ENCODE measurements around the gene LDLRAP1.

GRCh38 chr1:25501235-25502058 lies 42.0 kb upstream of the LDLRAP1 start:
- no peak for TF ChIP-seq POLR2A (IDR thresholded peaks at IDR 0.05)
- TF ChIP-seq CTCF (IDR thresholded peaks at IDR 0.05): no peak
